ENCODE results near the gene DPEP2.

DNA sequence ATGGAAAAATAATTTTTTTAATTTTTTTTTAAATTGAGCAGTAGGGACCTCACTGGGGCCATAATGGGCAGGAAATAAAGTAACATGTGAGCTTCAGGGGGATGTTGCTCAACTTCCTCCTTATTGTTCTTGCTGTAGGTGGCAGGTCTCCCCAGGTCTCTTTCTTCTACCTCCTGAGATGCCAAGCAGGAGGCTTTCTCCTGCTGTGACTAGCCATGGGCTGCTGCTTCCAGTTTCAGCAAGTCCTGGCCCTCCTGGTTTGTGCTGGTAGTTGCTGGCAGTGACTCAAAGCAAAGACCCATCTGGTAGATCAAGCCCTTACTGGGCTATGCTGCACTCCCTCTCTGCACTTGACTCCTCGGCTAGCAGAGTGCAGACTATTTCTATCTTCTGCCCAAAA is 14.2 kb upstream of the DPEP2 start:
- no peak for TF ChIP-seq TAF1 (IDR thresholded peaks at IDR 0.05; ENCODE audit: low read depth, low read length)
- no peak for TF ChIP-seq POLR2A (IDR thresholded peaks at IDR 0.05; ENCODE audit: low read depth, low read length)

Measured in GM12891 (cell line).